NAMALWA (cell line): ENCODE results near the gene CCBE1.

Experiments
- DNase-seq: peaks from one replicate; pipeline ENCODE4 v3.0.0-alpha.2; 2015; ENCODE audit warnings: low spot score

CCBE1 gene

DNA sequence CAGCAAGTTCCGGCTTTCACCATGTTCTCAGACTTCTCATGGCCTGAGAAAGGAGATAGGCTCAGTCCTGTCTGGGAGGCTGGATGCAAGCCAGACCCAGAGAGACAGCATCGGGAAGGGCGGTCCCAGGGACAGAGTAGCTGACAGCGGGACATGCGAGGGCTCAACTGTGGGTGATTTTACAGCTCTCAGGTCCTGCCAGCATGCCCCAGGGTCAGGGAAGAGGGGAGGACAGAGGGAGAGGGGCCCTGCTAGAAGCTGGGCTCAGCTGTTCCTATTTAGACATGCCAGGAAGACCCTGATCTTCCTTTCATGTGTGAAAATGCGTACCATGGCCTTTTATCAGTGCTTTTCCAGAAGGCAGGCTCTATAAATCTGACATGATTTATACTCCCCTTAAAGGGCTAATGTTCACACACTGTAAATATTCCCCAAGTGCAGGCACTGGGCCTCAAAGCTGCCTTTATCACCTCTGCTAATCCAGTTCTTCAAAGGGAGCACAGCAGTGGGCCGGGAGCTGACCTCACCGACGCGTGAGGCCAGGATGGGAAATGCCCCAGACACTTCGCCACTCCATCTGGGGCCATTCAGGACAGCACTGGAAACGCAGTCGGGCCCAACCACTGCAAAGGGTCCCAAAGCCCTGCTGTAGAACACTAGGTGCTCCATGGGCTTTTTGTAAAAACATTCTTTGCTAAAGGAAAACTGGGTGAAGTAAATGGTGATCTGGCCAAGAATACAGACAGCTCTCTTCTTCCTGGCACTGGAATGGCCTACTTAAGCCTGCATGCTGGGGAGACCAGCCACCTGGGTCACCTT is 242.1 kb downstream of the CCBE1 start:
- no peak for DNase-seq

DNA sequence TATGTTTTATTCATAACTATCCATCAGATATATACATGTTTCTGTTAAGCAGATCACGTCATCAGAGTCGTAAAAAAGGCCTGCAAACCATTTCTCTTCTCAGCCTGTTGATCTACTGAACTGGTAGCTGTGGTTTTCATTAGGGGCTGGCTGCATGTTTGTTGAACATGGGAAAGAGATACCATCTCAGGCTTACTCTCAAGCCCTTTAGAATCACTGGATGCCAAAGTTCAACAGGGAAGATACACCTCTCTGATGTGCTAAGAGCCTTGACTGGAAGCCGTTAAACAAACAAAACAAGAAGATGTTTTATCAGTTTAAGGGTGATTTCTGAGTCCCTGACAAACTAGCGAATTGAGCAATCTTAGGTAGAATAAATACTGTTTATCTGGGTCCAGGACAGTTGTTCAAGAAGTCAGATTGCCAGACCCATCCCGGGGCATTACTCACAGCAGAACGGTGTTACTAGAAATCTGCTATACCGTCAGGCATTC is 243.7 kb downstream of the CCBE1 start:
- DNase-seq: no peak

DNA sequence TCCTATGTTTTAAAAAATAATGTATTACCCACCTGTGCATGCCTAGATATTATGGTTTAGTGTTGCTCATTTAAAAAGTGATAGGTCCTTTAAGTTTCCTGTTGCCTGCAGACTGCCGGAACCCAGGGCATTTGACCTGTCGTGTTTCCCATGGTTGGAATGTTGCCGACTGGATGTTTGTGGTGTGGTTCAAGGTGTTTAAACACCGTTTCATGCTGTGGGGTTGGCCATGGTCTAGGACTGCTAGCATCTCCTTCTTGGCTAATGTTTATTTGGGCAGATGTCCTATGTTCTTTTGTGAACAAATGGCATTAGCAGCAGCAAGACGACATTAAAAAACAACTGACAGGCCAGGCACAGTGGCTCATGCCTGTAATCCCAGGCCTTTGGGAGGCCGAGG is 245.3 kb downstream of the CCBE1 start:
- DNase-seq: no peak

DNA sequence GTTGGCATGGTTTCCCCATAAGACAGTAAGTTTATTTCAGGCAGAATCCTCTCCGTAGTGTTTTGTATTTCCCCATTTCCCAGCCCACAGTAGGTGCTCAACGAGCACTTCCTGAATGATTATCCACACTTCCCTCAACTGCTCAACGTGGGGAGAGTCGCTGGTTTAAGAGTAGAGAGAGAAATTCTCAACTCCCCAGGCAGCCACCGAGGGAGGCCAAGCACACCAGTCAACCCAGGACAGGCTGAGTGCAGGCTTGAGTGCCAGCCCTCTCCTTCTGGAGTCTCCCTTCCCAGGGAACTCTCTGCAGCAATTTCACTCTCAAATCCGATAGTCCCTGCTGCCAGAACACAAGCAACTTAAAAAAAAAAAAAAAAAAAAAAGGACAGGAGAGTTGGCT is 246.2 kb downstream of the CCBE1 start:
- no peak for DNase-seq

DNA sequence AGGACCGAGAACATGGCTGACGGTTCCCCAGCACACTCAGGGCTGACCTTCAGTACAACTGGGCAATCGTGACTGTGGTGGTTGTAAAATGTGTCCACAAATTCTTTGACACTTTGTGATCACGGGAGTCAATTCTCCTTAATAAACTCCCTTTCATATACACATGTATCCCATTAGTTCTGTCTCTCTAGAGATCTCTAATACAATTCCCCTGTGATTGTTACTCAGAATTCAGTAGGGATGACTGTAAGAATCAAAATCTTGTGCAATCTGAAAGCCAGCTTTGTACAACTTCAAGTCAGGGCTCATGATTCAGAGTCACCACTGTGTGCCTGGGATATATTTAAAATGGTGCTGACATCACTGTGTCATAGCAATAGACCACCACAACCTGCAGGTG is 248.7 kb downstream of the CCBE1 start:
- DNase-seq: no peak

DNA sequence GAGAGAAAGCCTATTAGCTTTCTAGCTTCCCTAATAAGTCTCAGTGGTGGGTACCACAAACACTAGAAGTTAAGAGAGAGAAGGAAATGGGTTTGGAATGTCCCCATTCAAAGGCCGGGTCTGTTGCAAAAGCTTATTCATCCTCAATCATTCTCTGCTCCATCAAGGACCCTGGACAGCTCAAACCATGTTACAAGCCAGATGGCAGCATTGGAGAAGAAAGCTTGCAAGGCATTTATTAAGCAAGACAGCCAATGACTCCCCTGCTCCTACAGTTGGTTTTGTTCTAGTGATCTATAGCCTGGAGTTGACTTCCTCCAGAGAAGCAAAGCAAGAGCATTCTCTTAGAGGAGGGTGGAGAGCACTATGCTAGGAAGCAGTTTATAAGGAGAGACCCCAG is 251.2 kb downstream of the CCBE1 start:
- peak; percentile 26 for DNase-seq

DNA sequence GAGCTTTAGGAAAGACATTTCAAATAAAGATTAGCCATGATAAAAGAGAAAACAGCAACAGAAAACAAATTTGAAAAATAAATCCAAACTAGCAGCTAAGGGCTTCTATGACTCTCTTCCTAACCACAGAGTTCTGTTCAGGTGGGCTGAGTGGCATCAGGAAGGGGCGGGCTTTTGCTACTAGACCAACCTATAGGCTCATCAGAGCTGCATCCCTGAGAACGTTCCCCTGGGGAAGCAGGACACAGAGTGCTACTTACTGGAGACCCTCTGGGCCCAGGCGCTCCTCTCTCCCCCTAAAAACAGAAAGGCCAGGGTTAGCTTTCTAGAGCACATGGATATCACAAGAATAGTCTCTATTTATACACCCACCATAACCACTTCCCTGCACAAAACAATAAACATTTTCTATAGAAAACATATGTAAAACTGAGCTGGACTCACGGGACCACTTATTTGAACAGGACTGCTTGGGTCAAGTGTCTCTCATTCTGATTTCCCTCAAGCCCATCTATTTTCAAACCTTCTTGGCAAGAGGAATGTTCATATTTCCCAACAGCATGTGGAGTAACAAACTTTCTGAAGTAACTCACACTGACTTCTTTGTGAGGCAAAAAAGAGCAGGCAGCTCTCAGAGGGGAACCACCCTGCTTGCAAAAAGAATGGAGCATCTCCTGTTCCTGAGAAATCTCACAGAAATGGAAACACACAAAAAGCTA is 259.2 kb downstream of the CCBE1 start:
- no peak for DNase-seq

DNA sequence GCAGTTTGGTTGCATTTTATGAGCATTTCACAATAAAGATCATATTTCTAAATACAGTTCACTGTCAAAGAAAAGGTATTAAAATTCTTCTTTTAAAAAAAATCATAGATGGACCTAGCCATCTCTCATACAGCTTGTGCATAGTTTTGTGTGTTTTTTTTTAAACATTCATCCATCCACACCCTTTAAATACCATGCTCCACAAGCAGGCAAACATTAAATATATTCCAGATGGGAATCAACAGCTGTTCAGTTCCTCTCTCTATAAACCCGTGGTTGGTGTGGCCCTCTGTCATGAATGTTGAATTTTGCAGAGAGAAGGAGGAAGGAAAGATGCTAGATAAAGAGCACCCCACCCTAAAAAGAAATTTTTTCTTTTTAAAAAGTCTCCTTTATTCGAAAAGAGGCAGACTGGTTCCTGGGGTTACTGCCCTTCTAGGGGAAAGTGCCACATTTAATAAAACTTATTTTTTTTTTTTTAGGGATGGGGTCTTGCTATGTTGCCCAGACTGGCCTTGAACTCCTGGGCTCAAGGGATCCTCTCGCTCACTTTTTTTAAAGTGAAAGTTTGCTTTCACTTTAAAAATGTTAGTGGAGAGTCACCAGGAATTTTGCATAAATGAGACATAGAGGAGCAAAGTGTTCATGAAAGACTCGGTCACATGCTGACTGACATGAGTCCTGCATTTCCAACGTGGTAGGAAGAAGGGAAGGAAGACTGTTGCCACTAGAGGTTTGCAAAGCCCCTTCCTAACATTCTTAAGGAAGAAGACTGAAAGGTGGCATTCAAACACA is 264.2 kb downstream of the CCBE1 start:
- DNase-seq: no peak

DNA sequence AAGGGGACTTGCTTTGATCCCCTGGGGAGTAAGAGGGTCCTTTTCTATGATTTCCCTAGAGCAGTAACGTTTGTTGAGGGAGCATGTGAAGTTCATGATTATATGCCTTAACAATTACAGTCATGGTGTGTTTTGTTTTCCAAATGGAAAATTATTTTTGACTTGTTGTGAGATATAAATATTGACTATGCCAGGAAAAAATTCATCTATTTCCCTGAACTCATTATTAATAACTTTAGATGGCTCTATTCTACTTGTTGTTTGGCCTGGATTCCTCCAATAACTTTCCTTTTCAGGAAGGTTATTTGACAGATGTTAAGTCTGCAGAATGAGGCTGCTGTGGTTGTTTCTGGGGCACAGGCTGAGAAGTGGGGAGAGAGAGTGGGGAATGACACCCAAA is 266.1 kb downstream of the CCBE1 start:
- DNase-seq: no peak

DNA sequence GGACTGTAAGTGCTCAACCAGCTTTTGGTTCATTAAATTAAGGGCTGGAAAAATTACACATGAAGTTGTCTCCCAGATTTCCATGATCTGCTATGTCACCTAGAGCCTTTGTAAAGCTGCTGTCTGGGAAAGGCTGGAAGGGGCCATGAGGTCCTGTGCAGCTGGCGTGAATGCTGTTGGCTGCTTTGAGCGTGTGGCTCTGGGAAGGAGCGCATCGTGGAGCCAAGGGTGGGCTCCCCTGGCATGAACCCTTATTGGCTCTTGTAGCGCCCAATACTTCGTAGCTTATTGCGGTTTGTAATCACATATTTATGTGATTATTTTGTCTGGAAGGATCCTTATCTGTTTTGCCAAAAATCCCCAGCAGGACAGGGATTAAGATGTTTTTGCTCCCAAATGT is 267.6 kb downstream of the CCBE1 start:
- no peak for DNase-seq

DNA sequence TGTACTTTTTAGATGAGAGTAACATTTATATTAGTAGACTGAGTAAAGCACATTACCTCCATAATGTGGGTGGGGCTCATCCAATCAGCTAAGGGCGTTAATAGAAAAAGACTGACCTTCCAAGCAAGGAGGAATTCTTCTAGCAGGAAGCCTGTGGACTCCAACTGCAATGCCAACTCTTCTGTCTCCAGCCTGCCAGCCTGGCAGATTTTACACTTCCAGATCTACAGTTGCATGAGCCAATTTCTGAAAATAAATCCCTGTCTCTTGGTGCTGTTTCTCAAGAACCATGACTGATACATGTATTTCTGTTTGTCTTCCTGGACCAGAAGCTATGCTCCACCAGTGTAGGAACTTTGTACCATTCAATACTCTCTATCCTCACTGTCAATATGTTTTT is 269.2 kb downstream of the CCBE1 start:
- DNase-seq: no peak

DNA sequence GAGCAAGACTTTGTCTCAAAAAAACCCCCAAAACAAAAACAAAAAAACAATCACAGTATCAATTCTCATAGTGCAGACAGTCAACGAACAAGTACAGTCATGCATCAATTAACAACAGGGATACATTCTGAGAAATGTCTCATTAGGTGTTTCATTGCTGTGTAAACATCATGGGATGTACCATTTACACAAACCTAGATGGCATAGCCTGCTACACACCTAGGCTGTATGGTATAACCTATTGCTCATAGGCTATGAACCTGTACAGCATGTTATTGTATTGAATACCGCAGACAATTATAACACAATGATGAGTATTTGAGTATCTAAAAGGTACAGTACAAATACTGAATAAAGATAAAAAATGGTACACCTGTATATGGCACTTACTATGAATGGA is 270.4 kb downstream of the CCBE1 start:
- no peak for DNase-seq

DNA sequence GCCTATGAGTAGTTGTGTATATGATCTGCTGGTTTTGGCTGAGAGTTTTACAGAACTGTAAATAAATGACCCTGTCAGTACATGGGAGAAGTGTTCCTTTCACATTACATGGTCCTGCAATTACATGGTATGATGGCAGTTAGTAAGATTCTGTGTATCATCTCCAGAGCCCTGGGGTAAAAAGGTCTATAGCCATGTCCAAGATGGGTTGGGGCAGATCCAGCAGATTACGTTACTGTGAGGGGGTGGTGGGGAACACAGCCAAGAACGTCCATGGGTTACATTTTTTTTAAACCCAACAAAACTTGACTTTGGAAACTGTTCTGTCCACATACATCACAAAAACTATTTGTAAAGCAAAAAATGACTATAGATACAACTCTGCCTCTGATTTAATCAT is 274.0 kb downstream of the CCBE1 start:
- DNase-seq: no peak

DNA sequence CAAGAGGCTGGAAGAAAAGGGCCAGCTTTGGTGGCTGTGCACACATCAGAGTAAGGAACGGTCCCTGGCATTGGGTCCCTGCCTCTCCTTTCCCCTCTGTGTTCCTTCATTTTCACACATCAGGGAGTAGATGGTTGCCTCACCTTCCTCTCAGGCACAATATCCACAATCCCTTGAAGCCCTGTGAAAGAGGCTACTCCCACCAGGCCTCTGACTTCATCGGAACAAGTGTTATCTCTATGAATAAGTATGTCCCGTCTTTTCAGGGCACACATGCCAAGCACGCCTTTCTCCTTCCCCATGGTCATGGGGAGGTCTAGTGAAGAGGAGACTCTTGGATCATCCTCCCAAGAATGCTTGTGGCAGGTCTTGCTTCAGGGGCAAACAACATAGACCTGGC is 277.0 kb downstream of the CCBE1 start:
- no peak for DNase-seq

DNA sequence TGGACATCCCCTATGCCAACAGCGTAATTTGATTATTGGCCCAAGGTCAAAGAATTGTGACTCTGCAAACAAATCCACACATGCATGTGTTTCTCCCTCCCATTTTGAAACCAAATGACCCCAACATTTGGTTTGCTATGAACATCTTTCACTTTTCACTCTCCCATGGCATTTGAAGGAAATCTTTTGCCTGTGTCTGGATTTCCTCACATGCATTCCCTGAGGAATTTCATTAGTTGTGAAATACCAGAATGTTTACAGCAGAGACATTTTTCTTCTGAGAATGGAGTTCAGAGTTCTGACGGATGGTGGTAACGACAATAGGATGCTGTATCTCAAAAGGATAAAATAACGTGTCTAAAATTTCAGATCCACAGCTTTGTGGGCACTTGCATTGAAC is 277.8 kb downstream of the CCBE1 start:
- DNase-seq: no peak

DNA sequence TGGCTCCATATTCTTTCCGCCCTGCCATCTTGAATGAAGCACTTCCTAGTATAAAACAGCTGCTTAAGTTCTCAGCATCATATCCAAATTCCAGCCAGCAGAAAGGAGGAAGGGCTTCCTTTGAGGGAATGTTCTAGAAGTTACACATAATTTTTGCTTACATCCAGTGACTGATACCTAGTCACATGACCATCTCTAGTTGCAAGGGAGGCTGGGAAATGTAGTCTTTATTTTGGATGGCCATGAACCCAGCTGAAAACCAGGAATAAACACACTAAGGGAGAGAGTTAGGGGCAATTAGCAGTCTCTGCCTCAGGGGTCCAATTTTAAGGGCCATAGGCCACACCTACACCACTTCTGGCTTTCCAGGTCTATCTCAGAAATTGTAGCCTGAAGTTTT is 280.4 kb downstream of the CCBE1 start:
- peak; percentile 40 for DNase-seq

DNA sequence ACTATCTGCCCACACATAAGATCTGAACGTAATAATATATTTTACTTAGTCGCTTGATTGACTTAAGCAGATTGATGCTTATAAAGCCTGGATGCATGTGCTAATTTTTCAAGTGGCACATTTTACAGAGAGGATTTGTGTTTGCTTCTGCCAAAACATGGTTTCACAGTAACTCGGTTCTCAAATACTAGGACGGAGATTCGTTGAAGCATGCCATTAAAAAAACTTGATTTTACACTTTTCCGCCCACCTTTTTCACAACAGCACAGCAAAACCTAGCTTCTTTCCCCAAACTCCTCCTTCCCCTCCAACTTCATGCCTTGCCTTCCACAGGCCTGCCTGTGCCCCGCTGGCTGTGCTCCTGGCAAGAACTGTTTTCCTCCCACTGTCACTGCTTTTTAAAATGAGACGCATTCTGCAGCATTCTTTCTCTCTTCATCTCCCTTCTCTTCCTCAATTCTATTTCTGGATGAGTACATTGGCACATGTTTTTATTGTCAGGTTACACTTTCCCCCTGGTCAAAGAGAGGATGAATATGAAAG is 283.0 kb downstream of the CCBE1 start:
- no peak for DNase-seq

DNA sequence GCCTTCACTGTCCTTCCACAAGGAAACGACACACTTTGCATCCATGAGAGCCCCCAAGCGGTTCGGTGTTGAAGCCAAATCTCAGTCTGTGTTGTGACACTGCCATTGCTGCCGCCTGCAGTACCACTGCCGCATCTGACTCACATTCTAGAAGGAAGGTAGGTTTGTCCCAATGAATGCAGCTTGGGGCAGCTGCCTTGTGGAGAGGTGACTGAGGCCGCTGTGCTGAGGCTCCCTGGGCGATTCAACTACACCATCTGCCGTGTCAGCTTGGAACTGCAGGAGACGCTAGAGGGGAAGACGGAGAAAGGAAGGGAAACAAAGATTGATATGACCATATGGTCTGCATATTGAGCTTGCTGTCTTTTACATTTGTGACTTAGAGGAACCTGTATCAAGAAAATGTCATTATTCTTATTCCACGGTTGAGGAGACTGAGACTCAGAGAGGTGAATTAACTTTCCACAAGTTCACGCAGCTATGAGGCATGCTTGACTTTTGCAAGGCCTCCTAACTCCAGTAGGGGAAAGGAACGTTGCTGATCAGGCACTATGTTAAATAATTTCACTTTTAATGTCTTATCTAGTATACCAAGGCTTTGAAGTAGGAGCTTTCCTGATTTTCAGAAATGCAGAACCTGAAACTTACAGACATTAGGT is 294.7 kb downstream of the CCBE1 start:
- peak; percentile 99 for DNase-seq

DNA sequence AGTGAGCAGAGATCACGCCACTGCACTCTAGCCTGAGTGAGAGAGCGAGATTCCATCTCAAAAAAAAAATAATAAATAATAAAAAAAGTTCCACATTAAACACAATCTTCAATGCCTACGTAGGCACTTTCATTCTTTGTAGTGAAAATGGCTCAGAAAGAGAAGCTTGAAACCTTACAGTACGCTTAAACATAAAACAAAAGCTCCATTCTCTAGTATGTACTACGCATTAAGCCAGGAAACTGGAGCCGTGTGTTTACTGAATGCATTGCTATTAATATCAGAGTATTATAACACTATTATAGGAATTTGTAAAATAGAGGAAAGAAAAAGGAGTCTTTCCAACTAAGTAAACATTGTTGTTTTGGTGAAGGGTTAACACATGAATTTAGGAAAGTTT is 296.8 kb downstream of the CCBE1 start:
- no peak for DNase-seq

DNA sequence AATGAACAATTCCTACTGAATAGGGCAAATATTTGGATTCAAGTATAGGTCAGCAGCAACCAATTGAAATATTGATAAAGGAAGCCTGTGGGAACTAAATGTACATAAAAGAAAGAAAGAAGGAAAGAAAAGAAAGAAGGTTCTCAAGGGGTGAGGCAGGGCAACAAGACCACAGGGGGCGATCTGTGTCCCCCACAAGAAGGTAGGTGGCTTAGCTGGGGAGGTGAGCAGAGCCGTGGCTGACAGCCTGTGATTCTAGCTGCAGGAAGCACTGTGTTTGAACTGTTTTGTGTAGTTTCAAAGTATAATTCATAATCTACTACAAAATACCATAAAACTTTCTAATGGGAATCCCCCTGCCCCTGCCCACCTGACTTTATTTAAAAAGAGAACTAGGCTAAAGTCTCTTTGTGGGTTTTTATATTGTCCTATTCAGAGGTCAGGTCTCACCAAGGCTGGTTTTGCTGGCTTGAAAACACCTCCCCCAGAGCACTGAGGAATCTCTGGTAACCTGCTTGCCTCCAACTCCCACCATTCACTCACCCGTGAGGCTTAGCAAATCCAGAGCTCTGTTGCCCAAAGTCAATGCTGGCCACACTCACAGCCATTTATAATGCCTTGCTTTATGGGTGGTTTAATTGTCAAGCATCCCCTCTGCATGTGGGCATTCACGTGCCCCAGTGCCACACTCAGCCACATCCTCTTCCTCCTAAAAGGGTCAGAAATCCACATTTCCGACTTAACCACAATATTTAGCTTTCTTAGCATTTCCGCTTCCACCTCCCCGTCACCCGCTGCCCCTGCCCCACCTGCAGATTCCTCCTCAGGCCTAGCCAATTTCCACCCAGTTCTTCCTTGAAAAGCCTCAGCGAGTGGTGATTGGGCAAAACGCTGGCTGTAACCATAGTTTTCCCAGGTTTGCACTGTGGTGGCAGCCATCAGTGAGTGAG is 301.7 kb downstream of the CCBE1 start:
- DNase-seq: no peak

DNA sequence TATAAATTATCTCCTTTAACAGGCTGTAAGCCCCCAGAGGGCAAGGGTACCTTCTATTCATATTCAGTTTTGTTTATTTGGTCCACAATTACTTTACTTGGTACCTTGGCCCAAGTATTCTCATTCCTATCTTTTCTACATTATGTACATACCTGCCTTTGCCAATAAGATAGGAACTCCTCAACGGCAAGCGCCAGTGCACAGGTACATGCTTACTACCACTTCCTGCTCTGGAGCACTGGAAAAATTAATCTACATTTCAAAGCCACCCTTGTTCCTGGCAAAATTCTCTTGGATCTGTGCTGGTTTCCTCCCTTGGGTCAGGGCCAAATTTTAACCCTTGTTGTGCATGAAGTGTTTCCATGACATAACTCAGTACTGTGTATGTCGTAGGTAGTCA is 303.8 kb downstream of the CCBE1 start:
- no peak for DNase-seq
